HL-60 (cell line): Measurements from ENCODE around the gene FARSB.

Experiments
- DNase-seq, 2 experiments: peaks; one replicate each; pipeline ENCODE4 v3.0.0-alpha.2; 2010 to 2020; ENCODE audit warnings: low read depth in 1 of 2, low spot score in 1 of 2
- H3K27ac ChIP-seq: fragments of 250-450 bp; sonication (Bioruptor Pico); replicated peaks from 2 replicates; pipeline ENCODE4 v1.5.1; 2020; ENCODE audit warnings: mild to moderate bottlenecking, moderate library complexity
- H3K27me3 ChIP-seq: fragments of 250-450 bp; sonication (Bioruptor Pico); 2 replicates; pipeline ENCODE4 v1.5.1; 2021; ENCODE audit warnings: mild to moderate bottlenecking, moderate library complexity; ENCODE audit not compliant: insufficient read depth, poor library complexity, severe bottlenecking
- H3K4me3 ChIP-seq: replicated peaks from 2 replicates; pipeline ENCODE4 v1.5.1; 2011; ENCODE audit warnings: mild to moderate bottlenecking, control low read depth, low read length; ENCODE audit not compliant: insufficient read depth
- CTCF ChIP-seq: IDR thresholded peaks from one replicate; pipeline ENCODE4 v1.5.1; 2011; ENCODE audit warnings: low read length, control low read depth, inconsistent platforms; ENCODE audit not compliant: insufficient read depth
- GABPA ChIP-seq: IDR thresholded peaks from 2 replicates; pipeline ENCODE4 v1.6.1; 2012; ENCODE audit warnings: low read depth
- POLR2AphosphoS5 ChIP-seq: IDR thresholded peaks from 2 replicates; pipeline ENCODE4 v1.6.1; 2012; ENCODE audit warnings: low read depth
- REST ChIP-seq: IDR thresholded peaks from 2 replicates; pipeline ENCODE4 v1.6.1; 2012; ENCODE audit warnings: low read depth; ENCODE audit not compliant: insufficient replicate concordance
- SPI1 ChIP-seq: IDR thresholded peaks from 2 replicates; pipeline ENCODE4 v1.6.1; 2012; ENCODE audit warnings: low read depth, mild to moderate bottlenecking, borderline replicate concordance

FARSB gene

GRCh38 chr2:222603501-222603900 is 52.4 kb downstream of the FARSB start:
- no peak for DNase-seq
- H3K27me3 ChIP-seq: no peaks in the 10 kb centered on the region
- TF ChIP-seq GABPA: no peak
- TF ChIP-seq POLR2AphosphoS5: no peak
- no peak for TF ChIP-seq REST
- no peak for TF ChIP-seq SPI1
- TF ChIP-seq CTCF: no peak
- no peak overlapping the region for H3K4me3 ChIP-seq
- H3K27ac ChIP-seq: no peak overlapping the region

GRCh38 chr2:222598611-222599010 is 57.3 kb downstream of the FARSB start:
- no peak for TF ChIP-seq CTCF
- Histone ChIP-seq H3K4me3 (no peak overlapping the region), H3K27ac (no peak overlapping the region), H3K27me3 (no peaks in the 10 kb centered on the region)
- no peak for DNase-seq

- H3K27me3 ChIP-seq: no peaks in the 10 kb centered on the region
- DNase-seq: no peak
- no peak overlapping the region for H3K27ac ChIP-seq
- TF ChIP-seq CTCF (no peak), SPI1 (no peak), REST (no peak), GABPA (no peak), POLR2AphosphoS5 (no peak)
- H3K4me3 ChIP-seq: no peak overlapping the region
Measured at GRCh38 chr2:222595581-222595980, 60.3 kb downstream of the FARSB start.

- TF ChIP-seq GABPA: no peak
- TF ChIP-seq SPI1: no peak
- no peak for TF ChIP-seq REST
- no peak for TF ChIP-seq POLR2AphosphoS5
- TF ChIP-seq CTCF: no peak
- Histone ChIP-seq H3K27ac (no peak overlapping the region), H3K27me3 (no peaks in the 10 kb centered on the region), H3K4me3 (no peak overlapping the region)
- no peak for DNase-seq
Measured at GRCh38 chr2:222594679-222595078, 61.2 kb downstream of the FARSB start.
